Liver (tissue), 3 donors: ENCODE data around the gene BAG5.

Experiments
- ATF3 ChIP-seq: IDR thresholded peaks from 2 replicates; pipeline ENCODE4 v1.6.1; 2016; ENCODE audit warnings: antibody characterized with exemption
- EGR1 ChIP-seq, 2 donors: IDR thresholded peaks; 2 replicates each; pipeline ENCODE4 v1.6.1; 2016 to 2018; ENCODE audit warnings: antibody characterized with exemption in 2 of 2, low read depth in 2 of 2
- GABPA ChIP-seq, 2 donors: IDR thresholded peaks in 1 of 2; conservative IDR thresholded peaks in 1 of 2; 2 replicates each; pipeline ENCODE4 v1.6.1; 2016; ENCODE audit warnings: antibody characterized with exemption in 2 of 2, mild to moderate bottlenecking in 1 of 2, moderate library complexity in 1 of 2
- JUND ChIP-seq, 2 donors: IDR thresholded peaks; 2 replicates each; pipeline ENCODE4 v1.6.1; 2016; ENCODE audit warnings: antibody characterized with exemption in 2 of 2
- MAX ChIP-seq: IDR thresholded peaks from 2 replicates; pipeline ENCODE4 v1.6.1; 2016; ENCODE audit warnings: antibody characterized with exemption
- RAD21 ChIP-seq, 2 donors: IDR thresholded peaks; 2 replicates each; pipeline ENCODE4 v1.6.1; 2016; ENCODE audit warnings: antibody characterized with exemption in 2 of 2, mild to moderate bottlenecking in 2 of 2
- REST ChIP-seq: IDR thresholded peaks from 2 replicates; pipeline ENCODE4 v1.6.1; 2016; ENCODE audit warnings: antibody characterized with exemption, mild to moderate bottlenecking
- RXRA ChIP-seq, 2 donors: IDR thresholded peaks; 2 replicates each; pipeline ENCODE4 v1.6.1; 2017 to 2018; ENCODE audit warnings: antibody characterized with exemption in 2 of 2, mild to moderate bottlenecking in 1 of 2
- SP1 ChIP-seq: IDR thresholded peaks from 2 replicates; pipeline ENCODE4 v1.6.1; 2018; ENCODE audit warnings: antibody characterized with exemption, mild to moderate bottlenecking
- TAF1 ChIP-seq: conservative IDR thresholded peaks from 2 replicates; pipeline ENCODE4 v1.6.1; 2016; ENCODE audit warnings: antibody characterized with exemption, mild to moderate bottlenecking
- YY1 ChIP-seq: IDR thresholded peaks from 2 replicates; pipeline ENCODE4 v1.6.1; 2016; ENCODE audit warnings: antibody characterized with exemption, mild to moderate bottlenecking
- TF ChIP-seq, protein P1 (sequence below): fragments of 150-350 bp; IDR thresholded peaks from 2 replicates; pipeline ENCODE4 v1.5.1; 2017; ENCODE audit warnings: improper control_type of control experiment, low read depth, low read length; ENCODE audit not compliant: missing input control
- donor health status: healthy.
- donor health status: healthy.

DNA sequence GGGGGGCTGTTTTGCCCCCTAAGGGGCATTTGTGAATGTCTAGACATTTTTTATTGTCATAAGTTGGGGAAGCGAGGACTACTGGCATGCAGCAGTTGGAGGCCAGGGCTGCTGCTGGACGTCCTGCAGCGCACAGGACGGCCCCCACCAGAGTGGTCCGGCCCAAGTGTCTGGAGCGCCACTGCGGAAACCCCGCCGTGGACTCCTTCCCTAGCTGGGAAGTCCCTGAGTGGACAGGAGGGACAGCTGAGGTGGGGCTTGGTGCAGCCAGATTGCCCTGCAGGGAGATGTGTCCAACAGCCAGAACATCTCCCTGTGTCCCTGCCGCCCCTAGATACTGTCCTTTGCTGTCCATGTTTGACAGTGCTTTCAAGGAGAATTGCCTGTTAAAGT is 45.3 kb downstream of the BAG5 start:
- TF ChIP-seq, protein P1, sequence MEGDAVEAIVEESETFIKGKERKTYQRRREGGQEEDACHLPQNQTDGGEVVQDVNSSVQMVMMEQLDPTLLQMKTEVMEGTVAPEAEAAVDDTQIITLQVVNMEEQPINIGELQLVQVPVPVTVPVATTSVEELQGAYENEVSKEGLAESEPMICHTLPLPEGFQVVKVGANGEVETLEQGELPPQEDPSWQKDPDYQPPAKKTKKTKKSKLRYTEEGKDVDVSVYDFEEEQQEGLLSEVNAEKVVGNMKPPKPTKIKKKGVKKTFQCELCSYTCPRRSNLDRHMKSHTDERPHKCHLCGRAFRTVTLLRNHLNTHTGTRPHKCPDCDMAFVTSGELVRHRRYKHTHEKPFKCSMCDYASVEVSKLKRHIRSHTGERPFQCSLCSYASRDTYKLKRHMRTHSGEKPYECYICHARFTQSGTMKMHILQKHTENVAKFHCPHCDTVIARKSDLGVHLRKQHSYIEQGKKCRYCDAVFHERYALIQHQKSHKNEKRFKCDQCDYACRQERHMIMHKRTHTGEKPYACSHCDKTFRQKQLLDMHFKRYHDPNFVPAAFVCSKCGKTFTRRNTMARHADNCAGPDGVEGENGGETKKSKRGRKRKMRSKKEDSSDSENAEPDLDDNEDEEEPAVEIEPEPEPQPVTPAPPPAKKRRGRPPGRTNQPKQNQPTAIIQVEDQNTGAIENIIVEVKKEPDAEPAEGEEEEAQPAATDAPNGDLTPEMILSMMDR = no peak
- TF ChIP-seq REST = no peak
- no peak for TF ChIP-seq EGR1 (IDR thresholded peaks at IDR 0.05; ENCODE audit: low read depth in 2 of 2)
- TF ChIP-seq YY1 = no peak
- TF ChIP-seq ATF3 = no peak
- TF ChIP-seq MAX = no peak
- TF ChIP-seq TAF1 = no peak
- no peak for TF ChIP-seq SP1
- TF ChIP-seq GABPA (IDR thresholded peaks at IDR 0.05 in 1 of 2, conservative IDR thresholded peaks at IDR 0.05 in 1 of 2) = no peak
- TF ChIP-seq JUND (IDR thresholded peaks at IDR 0.05) = no peak
- TF ChIP-seq RXRA (IDR thresholded peaks at IDR 0.05) = no peak
- TF ChIP-seq RAD21 (IDR thresholded peaks at IDR 0.05) = no peak
